GM21447 (cell line): ENCODE data around the gene GNGT1.
A peak's percentile ranks its signal among the peaks of the same experiment; 100 is the strongest.
"Not testable (repeated sequence)": the region's sequence is repeated elsewhere in the genome, so short reads cannot be mapped to it uniquely, and the experiment has no call there.

Experiments
- ATAC-seq: cut with Tn5 transposase; IDR thresholded peaks from one replicate; pipeline ENCODE4 v1.9.1; 2021; ENCODE audit not compliant: unreplicated experiment

Gene GNGT1

DNA sequence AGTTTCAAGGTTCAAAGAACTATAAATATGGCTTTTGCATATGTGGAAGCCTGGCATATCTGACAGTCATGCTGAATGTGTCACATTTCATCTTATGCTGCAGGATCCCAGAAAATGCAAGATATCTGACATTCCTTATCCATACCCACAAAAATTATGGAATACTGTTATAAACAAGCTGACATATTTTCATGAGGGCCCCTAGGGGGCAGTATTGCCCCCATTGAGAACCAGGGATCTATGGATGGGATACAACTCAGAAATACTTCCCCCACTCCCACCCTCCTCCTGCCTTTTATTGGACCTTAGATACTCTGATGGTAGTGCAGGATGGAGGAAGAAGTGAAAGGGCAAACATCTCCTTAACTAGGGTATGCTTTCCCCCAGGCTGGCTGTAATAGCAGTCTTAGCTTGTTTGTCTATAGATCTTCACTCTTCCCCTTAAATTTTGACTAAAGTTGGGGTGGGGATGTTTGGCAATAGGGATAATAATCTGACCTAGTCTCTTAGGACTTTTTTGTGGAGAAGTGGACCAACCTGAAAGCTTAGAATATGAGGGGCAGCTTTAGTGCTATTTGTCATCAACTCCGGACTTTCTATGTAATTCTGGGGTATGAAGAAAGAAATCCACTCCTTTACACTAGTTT, 3.5 kb upstream of the GNGT1 start:
- ATAC-seq, result no peak

DNA sequence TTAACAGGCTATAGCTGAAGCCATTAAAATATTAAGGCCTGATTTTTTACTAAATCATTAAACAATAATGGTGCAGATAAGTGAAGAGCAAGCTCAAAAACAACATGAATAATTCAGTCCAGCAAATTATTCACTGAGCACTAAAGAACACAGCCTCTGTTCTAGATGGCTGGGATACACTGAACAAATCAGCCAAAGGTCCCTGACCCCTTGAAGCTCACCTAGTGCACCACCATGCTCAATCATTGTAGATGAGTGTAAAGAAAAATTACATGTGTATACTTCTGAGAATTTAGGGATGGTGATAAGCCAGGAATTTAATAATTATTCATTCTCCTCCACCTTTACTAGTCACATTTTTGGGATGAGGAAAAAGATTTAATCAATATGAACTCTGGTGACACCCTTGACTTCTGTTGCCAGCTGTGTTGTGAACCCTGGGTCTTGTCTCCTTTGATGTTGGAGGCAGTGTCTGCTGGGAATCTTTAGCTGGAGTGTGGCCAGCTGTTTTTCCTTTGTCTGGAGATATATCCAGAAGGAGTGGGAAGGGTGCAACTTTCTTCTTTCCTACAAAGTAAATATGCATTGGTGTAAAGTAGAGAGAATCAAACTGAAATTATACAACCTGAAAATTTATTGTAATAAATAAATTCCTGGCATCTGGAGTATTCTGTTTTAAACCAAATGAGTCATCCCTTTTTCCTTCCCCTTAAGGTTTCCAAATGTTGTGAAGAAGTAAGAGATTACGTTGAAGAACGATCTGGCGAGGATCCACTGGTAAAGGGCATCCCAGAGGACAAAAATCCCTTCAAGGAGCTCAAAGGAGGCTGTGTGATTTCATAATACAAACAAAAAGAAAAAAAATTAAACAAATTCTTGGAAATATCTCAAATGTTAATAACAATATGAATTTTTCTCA, 4.0 kb downstream of the GNGT1 start:
- no peak for ATAC-seq

DNA sequence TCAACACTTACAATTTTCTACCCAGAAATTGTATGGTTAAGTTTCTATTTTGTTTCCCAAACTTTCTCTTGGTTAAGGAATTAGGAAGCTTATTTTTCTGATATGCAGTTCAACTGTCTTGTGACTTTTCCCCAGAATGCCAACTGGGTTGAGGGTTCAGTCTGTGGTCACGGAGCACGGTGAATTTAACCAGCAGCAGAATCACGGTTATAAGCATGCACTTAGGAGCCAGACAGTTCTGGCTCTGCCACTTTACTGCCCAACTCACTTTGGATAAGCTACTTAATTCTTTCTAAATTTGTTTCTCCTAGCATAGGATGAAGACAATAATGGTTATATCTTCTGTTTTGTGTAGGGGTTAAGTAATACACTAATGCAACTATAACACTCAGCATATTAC, 4.9 kb downstream of the GNGT1 start:
- ATAC-seq, result not testable (repeated sequence)

DNA sequence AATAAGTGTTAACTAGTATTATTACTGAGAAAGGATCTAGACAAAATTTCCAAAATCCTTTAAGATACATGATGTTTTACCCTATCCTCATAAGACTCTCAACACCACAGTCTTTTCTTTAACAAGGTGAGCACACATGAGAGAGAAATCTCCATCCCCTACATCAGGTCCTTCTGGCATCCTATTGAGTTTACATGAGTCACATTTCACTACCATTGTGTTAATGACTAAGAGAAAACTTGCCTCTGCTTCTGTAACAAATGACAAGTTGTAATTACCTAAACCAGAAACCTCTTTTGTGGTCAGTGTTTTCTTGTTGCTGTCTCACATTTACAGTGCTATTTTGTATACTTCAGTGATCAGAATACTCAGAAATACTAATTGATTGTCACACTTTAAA, 5.3 kb downstream of the GNGT1 start:
- ATAC-seq, result peak; percentile 64

DNA sequence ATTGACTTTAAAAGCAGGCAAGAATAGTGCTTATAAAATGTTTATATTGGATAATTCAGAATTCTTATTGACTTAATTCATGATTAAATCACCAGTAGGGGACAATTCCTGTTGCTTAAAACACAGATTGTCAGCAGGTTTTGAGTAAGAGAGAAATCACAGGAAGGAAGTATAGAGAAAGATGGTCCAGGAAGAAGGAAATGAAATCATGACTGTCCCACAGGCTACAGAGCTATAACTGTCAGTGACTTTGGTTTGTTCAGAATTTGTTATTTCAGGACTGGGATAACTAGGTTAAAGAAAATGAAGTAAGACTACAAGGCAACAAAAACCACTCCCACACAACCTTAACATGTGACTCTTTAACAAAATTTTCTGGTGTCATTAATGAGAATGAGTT, 6.8 kb downstream of the GNGT1 start:
- ATAC-seq, result no peak

DNA sequence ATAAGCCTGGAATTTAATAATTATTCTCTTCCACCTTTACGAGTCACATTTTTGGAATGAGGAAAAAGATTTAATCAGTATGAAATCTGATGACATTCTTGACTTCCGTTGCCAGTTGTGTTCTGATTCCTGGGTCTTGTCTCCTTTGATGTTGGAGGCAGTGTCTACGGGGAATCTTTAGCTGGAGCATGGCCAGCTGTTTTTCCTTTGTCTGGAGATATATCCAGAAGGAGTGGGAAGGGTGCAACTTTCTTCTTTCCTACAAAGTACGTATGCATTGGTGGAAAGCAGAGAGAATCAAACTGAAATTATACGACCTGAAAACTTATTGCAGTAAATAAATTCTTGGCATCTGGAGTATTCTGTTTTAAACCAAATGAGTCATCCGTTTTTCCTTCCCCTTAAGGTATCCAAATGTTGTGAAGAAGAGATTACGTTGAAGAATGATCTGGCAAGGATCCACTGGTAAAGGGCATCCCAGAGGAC, 8.3 kb downstream of the GNGT1 start:
- no peak for ATAC-seq

DNA sequence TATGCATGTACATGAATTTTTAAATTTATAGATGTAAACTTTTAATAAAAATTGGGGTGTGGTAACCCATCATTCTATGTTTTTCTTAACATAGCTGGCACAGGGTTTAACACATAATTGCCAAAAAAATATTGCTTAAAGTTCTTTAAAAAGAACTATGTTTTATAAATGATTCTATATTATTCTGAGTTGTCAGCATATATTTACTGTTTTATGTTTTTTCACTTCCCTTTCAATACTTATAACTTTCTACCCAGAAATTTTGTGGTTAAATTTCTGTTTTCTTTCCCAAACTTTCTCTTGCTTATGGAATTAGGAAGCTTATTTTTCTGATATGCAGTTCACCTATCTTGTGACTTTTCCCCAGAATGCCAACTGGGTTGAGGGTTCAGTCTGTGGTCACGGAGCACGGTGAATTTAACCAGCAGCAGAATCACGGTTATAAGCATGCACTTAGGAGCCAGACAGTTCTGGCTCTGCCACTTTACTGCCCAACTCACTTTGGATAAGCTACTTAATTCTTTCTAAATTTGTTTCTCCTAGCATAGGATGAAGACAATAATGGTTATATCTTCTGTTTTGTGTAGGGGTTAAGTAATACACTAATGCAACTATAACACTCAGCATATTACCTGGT, 9.0 kb downstream of the GNGT1 start:
- not testable (repeated sequence) for ATAC-seq

DNA sequence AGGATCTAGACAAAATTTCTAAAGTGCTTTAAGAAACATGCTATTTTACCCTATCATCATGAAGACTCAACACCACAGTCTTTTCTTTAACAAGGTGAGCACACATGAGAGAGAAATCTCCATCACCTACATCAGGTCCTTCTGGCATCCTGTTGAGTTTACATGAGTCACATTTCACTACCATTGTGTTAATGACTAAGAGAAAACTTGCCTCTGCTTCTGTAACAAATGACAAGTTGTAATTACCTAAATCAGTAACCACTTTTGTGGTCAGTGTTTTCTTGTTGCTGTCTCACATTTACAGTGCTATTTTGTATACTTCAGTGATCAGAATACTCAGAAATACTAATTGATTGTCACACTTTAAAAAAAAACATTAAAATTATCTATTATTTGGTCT, 9.5 kb downstream of the GNGT1 start:
- ATAC-seq, result peak; percentile 76

DNA sequence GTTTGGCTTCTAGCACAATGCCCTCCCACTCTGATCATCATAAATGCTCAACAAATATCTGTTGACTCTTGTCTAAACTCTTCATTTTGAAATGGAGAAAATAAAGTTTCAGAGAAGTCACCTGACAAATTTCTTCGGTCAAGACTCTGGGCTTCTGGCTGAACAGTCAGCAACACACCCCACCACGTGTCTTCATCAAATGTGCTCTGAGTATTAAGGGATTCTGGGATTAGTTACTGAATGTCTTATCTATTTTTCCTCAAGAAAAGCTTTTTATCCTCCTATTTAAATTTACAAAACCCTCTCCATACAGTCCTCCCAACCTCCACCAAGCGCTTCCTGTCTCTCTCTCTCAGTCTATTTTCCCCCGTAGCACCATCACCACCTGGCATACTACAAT, 9.9 kb downstream of the GNGT1 start:
- ATAC-seq, result not testable (repeated sequence)

DNA sequence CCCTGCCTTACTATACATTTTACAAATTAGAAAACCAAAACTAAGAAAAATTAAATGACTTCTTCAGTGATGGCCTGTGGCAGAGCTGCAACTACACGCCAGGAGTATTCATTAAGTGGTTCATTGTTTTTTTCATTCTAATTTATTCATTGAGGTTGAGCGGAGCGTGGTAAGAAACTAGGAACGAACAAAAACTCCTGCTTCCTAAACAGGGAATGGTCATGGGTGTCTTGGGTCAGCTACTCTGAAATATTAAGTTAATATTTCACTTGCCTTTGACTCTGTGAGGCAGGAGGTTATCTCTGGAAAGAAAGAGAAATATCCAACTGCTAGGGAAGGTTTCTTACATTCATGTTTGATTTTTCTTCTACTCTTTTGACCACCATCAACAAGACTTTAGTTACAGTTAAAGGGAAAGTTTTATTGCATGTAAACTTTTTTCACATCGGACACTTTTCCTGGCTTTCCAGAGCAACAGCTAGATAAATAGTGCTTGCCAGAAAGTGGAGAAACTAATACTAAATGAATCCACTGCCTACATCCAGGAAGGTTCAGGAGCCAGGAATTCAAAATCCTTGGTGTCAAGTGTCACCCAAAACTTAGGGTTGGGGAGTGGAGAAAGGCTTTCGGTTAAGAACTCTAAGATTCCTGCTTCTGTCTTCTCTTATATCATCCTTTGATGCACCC, 14.3 kb downstream of the GNGT1 start:
- no peak for ATAC-seq

DNA sequence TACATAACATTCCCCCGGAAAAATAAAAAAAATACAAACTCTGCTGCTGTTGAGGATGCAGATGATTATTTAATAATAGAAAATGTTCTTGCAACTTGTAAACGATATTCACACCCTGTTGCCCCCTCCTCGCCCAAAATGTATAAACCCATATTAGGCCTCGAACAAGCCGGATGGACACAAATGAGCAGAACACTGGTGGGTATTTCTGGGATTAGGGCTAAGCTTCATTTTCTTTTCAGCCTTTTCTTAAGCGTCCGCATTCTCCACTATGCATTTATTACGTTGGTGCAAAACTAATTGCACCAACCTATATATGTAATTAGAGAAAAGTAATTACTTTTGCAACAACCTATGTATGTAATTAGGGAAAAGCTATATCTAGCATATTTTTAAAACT, 14.8 kb downstream of the GNGT1 start:
- ATAC-seq, result no peak

DNA sequence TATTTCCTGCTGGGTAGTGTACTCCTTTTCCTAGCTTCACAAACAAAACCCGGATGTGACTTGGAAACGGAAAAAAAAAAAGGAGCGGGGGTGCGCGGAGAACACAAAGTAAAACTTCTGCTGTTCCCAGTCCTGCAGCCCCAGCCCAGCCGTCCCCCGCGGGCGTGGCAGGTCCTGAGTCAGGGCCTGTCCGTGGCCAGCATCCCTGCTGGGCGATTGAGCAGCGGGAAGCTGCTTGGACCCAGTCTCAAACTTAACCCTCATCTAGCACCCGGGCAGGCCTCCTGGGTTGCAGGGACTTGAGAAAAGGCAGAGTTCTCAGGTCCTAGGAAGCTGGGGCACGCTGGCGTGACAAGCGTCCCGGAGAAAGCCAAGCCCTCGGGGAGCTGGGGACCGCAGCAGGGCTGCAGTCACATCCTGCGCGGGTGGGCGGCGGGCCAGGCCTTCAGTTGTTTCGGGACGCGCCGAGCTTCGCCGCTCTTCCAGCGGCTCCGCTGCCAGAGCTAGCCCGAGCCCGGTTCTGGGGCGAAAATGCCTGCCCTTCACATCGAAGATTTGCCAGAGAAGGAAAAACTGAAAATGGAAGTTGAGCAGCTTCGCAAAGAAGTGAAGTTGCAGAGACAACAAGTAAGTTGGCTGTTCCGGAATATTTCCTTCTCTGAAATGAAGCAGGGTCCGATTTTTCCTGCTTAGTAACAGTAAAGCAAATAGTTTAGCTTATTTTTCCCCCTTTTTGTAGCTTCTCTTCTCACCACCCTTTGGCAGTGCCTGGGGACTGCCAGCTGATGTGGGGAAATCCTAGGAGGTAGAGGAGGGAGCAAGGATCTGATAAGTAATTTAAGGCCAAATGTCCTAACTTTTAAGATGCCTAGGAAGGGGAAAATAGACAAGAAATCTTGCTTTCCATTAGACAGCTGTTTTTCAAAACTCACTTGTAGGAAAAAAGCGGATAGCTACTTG, 15.5 kb downstream of the GNGT1 start, which contains the start of gene GNG11:
TSS of gene GNG11 (plus strand) at position 129 of the 960 bp plus-strand sequence. CDS start at position 532, 403 bp downstream.
- ATAC-seq, result peak; percentile 88

DNA sequence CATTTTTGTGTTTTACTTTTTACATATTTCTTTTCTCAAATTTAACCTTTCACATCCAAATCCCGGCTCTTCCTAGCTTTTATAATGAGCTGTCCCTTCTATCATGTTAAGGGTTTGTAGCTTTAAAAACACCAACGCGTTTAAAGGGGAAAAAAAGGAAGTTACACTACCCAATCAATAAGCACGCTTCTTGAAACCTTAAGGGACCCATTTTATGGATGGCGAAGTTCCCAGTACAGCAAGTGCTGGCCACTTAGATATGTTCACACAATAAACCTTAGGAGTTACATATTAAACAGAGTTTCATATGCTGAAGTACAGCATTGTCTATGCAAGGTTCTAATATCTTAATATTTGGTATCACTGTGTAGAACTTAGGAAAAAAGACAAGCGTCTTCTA, 16.9 kb downstream of the GNGT1 start:
- no peak for ATAC-seq

DNA sequence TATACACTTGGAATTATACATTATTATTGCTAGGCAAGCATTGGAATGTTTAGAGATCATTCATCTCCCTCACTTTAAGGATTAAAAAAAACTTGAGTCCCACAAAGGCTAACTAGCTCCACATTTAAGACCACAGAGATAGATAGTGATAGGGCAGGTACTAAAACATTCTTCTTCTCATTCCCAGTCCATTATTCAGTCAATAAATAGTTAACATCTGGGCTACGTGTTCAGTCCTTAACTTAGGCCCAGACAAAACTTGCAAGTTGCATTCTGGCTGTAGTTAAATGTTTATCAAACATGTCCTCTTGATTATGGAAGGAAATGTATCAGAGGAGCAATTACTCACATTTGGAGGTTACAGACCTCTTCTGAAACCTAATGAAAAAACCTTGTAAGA, 17.6 kb downstream of the GNGT1 start:
- no peak for ATAC-seq

DNA sequence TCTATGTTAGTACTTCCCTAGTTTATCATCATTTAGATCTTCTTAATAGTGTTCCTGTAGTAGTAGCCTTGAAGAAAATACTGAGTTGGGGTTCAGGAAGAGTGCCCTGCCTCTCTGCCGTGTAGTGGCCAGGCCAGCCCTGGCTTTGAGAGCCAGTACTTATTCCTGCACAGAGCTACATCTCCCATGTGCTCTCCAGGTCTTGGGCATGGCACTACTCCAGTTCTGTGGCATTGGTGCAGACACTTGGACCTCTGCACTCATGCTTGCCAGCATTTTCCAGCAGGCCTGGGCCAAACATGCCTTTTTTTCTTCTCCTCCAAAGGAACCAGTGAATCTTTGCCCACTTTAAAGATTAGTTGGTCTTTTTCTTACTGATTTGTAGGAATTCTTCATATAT, 20.4 kb downstream of the GNGT1 start:
- ATAC-seq, result no peak

DNA sequence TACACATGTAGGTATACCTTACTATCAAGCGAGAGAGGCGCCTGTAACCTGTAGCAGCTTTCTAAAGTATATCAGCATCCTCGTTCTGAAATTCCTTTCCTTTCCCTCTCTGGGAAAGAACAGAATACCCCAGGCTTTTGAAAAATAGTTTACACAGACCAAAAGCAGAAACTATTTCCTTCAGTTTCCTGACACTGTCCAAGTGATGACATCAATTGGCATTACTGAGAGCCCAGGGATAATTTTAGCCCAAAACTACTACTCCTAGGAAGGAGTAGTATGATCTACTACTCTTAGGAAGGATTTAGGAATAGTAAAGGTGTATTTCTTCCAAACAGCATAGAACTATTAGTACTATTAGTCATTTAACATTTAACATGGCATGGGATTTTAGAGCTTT, 21.2 kb downstream of the GNGT1 start:
- no peak for ATAC-seq

DNA sequence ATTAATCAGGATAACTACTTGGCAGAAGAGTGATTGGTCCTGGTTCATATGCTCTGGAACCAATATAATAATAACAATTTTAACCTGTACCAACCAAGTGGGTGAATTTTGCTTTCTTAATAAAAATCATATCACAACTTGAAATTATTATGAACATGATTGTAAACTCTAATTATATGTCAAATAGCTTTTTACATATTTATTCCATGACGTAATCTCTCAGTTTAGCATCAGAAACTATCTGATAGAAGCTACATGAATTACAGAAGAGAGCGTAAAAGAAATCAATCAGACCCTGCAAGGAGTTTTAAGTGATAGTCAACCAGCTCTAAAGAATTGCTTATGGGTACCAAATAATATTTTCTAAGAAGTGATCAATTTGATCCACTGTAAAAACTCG, 25.3 kb downstream of the GNGT1 start:
- no peak for ATAC-seq

DNA sequence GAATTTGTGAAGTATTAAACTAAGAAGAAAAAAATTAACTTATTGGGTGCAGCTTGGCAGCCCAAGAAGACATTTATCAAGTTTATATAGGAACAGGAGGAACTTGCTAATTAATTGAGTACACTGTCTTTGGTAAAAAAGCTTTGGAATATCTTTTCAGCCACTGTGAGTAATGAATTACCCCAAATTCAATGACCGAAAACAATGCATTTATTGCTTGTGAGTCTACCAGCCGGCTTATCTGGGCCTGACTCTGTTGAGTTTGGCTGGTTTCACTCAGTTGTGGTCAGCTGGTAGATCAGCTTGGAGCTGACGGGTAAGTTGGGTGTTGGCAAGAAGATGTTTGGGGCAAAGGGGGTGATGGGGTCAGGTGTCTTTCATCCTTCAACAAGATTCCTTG, 26.8 kb downstream of the GNGT1 start:
- ATAC-seq, result no peak

DNA sequence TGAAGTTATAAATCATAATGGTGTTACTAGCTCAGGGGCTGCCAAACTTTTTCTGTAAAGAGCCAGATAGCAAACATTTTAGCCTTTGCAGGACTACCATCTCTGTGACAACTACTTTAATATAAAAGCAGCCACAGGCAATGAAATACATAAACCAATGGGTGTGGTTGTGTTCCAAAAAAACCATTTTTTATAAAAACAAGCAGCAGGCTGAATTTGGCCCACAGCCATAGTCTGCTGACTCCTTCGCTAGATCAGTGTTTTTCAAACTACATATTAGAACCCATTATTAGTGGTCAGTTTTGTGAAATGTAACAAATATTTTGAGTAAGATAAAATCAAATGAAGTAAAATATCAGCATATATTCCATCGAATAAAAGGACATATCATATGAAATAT, 28.7 kb downstream of the GNGT1 start:
- no peak for ATAC-seq

DNA sequence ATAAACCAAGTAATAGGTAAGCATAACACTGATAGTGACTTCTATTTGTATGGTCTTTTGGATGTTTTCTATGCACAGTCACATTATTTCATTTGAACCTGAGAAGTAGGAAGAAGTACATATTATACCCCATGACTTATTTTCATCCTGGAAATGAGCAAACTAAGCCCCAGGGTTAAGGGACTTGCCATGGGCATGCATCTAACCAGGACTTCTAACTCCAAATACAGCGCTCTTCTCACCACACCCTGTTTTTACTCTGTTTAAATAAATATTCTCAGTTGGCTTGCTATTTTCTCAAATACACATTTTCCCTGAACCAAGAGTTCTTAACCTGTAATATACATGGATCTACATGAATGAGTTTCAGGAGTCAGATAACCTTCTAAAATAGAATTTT, 31.5 kb downstream of the GNGT1 start:
- ATAC-seq, result no peak
